Fibroblast of pulmonary artery (primary cell): Measurements from ENCODE around the gene PITPNB.

Source experiments
- DNase-seq: peaks from one replicate; pipeline ENCODE4 v3.0.0-alpha.2; 2010; ENCODE audit warnings: low read depth
- H3K4me3 ChIP-seq: replicated peaks from 2 replicates; pipeline ENCODE4 v1.5.1; 2011; ENCODE audit warnings: low read depth, mild to moderate bottlenecking, control low read depth, low read length, moderate library complexity
- CTCF ChIP-seq: IDR thresholded peaks from 2 replicates; pipeline ENCODE4 v1.5.1; 2011; ENCODE audit warnings: mild to moderate bottlenecking, control low read depth, low read length, inconsistent platforms; ENCODE audit errors: missing control alignments

PITPNB gene

GRCh38 chr22:27952779-27953178 lies 33.7 kb upstream of the PITPNB start:
- DNase-seq, result peak; percentile 40
- no peak for TF ChIP-seq CTCF

GRCh38 chr22:27952091-27952490 lies 33.0 kb upstream of the PITPNB start:
- H3K4me3 ChIP-seq, result no peak overlapping the region
- no peak for TF ChIP-seq CTCF
- peak; percentile 80 for DNase-seq

More at GRCh38 chr22:27952779-27953178, 33.7 kb upstream of the PITPNB start:
- no peak overlapping the region for H3K4me3 ChIP-seq

- TF ChIP-seq CTCF, result no peak
- no peak for DNase-seq
- no peak overlapping the region for H3K4me3 ChIP-seq
These were observed 30.4 kb upstream of the PITPNB start for GRCh38 chr22:27949421-27949820.

- DNase-seq, result no peak
- TF ChIP-seq CTCF, result no peak
- H3K4me3 ChIP-seq, result no peak overlapping the region
These were observed 29.5 kb upstream of the PITPNB start for GRCh38 chr22:27948569-27948968.

GRCh38 chr22:27947448-27947847 lies 28.4 kb upstream of the PITPNB start:
- no peak overlapping the region for H3K4me3 ChIP-seq
- peak; percentile 57 for DNase-seq
- no peak for TF ChIP-seq CTCF

GRCh38 chr22:27941143-27941542 lies 22.1 kb upstream of the PITPNB start:
- no peak overlapping the region for H3K4me3 ChIP-seq
- DNase-seq, result no peak
- no peak for TF ChIP-seq CTCF

- no peak overlapping the region for H3K4me3 ChIP-seq
- peak; percentile 28 for TF ChIP-seq CTCF
- no peak for DNase-seq
These were observed 18.4 kb upstream of the PITPNB start for GRCh38 chr22:27937453-27937852.
